Measurements from ENCODE around the gene COL5A1. TPM values are rescaled to one million over a fixed set of nuclear protein-coding genes. Genes with fewer than 3 reads are reported as not detected.
A peak's percentile ranks its signal among the peaks of the same experiment; 100 is the strongest.

COL5A1 gene
- total and polyA plus RNA-seq, 4 donors, result 12.2 to 169 (median 65.4) TPM

- ATAC-seq (ENCODE audit: insufficient read depth, low FRiP score), result no peak
- no peak overlapping the region for H3K4me3 ChIP-seq
- DNase-seq, result no peak
- peaks cover 0 to 9% (median 0%) of the 10 kb centered on the region in 5 donors for H3K4me1 ChIP-seq (ENCODE audit: control insufficient read depth in 5 of 5, insufficient read depth in 5 of 5, low read length in 5 of 5)
- H3K27me3 ChIP-seq (ENCODE audit: control insufficient read depth in 3 of 3, insufficient read depth in 3 of 3, low read length in 2 of 3), result no peaks in the 10 kb centered on the region
- H3K36me3 ChIP-seq (ENCODE audit: control insufficient read depth in 4 of 4, insufficient read depth in 4 of 4, low read length in 4 of 4), result no peaks in the 10 kb centered on the region
- WGBS, 2 donors, result 97% methylated on average over 3 of the region's 3 CpGs
- H3K9ac ChIP-seq (ENCODE audit: insufficient read depth in 1 of 2, low read length in 2 of 2), result no peak overlapping the region
- H3K9me3 ChIP-seq (ENCODE audit: control insufficient read depth in 4 of 4, insufficient read depth in 3 of 4, low read length in 3 of 4), result peaks cover 0 to 4% (median under 1%) of the 10 kb centered on the region in 4 donors
- no peak overlapping the region for H3K27ac ChIP-seq (ENCODE audit: low read depth in 1 of 2, low read length in 1 of 2)
- TF ChIP-seq, protein P1, sequence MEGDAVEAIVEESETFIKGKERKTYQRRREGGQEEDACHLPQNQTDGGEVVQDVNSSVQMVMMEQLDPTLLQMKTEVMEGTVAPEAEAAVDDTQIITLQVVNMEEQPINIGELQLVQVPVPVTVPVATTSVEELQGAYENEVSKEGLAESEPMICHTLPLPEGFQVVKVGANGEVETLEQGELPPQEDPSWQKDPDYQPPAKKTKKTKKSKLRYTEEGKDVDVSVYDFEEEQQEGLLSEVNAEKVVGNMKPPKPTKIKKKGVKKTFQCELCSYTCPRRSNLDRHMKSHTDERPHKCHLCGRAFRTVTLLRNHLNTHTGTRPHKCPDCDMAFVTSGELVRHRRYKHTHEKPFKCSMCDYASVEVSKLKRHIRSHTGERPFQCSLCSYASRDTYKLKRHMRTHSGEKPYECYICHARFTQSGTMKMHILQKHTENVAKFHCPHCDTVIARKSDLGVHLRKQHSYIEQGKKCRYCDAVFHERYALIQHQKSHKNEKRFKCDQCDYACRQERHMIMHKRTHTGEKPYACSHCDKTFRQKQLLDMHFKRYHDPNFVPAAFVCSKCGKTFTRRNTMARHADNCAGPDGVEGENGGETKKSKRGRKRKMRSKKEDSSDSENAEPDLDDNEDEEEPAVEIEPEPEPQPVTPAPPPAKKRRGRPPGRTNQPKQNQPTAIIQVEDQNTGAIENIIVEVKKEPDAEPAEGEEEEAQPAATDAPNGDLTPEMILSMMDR (IDR thresholded peaks at IDR 0.05; ENCODE audit: control extremely low read depth, extremely low read depth), result no peak
Observed at GRCh38 chr9:134614256-134614655, 27.3 kb upstream of the COL5A1 start.

DNA sequence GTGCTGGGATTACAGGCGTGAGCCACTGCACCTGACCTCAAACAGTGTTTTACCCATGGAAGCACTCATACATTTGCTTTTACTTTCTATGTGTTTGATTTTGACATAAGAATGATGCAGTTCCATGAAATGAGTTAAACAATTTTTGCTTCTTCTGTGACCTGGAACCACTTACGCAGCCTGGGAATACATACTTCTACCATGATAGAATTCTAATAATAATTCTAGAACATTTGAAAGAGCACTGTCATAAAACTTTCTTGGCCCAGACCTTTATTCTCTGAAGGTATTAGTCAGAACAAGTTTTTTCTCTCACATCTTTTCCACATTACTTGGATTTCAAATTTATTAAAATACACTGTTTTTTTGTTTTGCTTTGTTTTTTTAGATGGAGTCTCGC lies 25.3 kb upstream of the COL5A1 start:
- Histone ChIP-seq H3K4me3 (no peak overlapping the region), H3K4me1 (ENCODE audit: control insufficient read depth in 5 of 5, insufficient read depth in 5 of 5, low read length in 5 of 5) (peaks cover 0 to 9% (median 0%) of the 10 kb centered on the region in 5 donors), H3K27me3 (ENCODE audit: control insufficient read depth in 3 of 3, insufficient read depth in 3 of 3, low read length in 2 of 3) (no peaks in the 10 kb centered on the region), H3K9me3 (ENCODE audit: control insufficient read depth in 4 of 4, insufficient read depth in 3 of 4, low read length in 3 of 4) (peaks cover 0 to 4% (median under 1%) of the 10 kb centered on the region in 4 donors), H3K27ac (ENCODE audit: low read depth in 1 of 2, low read length in 1 of 2) (no peak overlapping the region), H3K9ac (ENCODE audit: insufficient read depth in 1 of 2, low read length in 2 of 2) (no peak overlapping the region), H3K36me3 (ENCODE audit: control insufficient read depth in 4 of 4, insufficient read depth in 4 of 4, low read length in 4 of 4) (no peaks in the 10 kb centered on the region)
- TF ChIP-seq, protein P1 (IDR thresholded peaks at IDR 0.05; ENCODE audit: control extremely low read depth, extremely low read depth), result no peak
- DNase-seq, result no peak
- no peak for ATAC-seq (ENCODE audit: insufficient read depth, low FRiP score)
- WGBS, 2 donors, result 90 to 97% methylated on average over 3 of the region's 3 CpGs

GRCh38 chr9:134617246-134617645 lies 24.4 kb upstream of the COL5A1 start:
- no peak overlapping the region for H3K27ac ChIP-seq (ENCODE audit: low read depth in 1 of 2, low read length in 1 of 2)
- DNase-seq (peak in 1 of 3 donors; percentile 8), ATAC-seq (ENCODE audit: insufficient read depth, low FRiP score) (no peak)
- H3K36me3 ChIP-seq (ENCODE audit: control insufficient read depth in 4 of 4, insufficient read depth in 4 of 4, low read length in 4 of 4), result no peaks in the 10 kb centered on the region
- H3K4me1 ChIP-seq (ENCODE audit: control insufficient read depth in 5 of 5, insufficient read depth in 5 of 5, low read length in 5 of 5), result peaks cover 0 to 9% (median 0%) of the 10 kb centered on the region in 5 donors
- no peak overlapping the region for H3K4me3 ChIP-seq
- no peak overlapping the region for H3K9ac ChIP-seq (ENCODE audit: insufficient read depth in 1 of 2, low read length in 2 of 2)
- peaks cover 0 to 4% (median 0%) of the 10 kb centered on the region in 4 donors for H3K9me3 ChIP-seq (ENCODE audit: control insufficient read depth in 4 of 4, insufficient read depth in 3 of 4, low read length in 3 of 4)
- WGBS, 2 donors, result 92 to 93% methylated on average over 8 of the region's 8 CpGs
- TF ChIP-seq, protein P1 (IDR thresholded peaks at IDR 0.05; ENCODE audit: control extremely low read depth, extremely low read depth), result no peak
- H3K27me3 ChIP-seq (ENCODE audit: control insufficient read depth in 3 of 3, insufficient read depth in 3 of 3, low read length in 2 of 3), result peaks cover 0 to 5% (median 0%) of the 10 kb centered on the region in 3 donors

DNA sequence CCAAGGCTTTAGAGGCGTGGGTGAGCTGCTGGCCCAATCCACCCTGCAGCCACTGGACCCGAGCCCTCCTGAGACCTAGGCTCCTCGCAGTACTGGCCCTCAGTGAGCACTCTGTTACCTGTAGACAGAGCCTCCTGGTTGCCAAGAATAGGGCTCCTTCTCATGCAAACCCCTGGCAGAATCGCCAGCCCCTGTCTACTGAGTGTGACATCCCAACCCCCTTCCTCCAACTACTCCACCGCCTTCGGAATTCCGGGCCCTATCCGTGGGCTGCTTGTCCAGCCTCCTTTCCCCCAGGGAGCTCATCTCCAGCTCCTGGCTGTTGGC lies 23.8 kb upstream of the COL5A1 start:
- Histone ChIP-seq H3K4me1 (ENCODE audit: control insufficient read depth in 5 of 5, insufficient read depth in 5 of 5, low read length in 5 of 5) (peaks cover 0 to 9% (median 0%) of the 10 kb centered on the region in 5 donors), H3K9me3 (ENCODE audit: control insufficient read depth in 4 of 4, insufficient read depth in 3 of 4, low read length in 3 of 4) (peaks cover 0 to under 1% (median 0%) of the 10 kb centered on the region in 4 donors), H3K27me3 (ENCODE audit: control insufficient read depth in 3 of 3, insufficient read depth in 3 of 3, low read length in 2 of 3) (peaks cover 0 to 5% (median 0%) of the 10 kb centered on the region in 3 donors), H3K4me3 (no peak overlapping the region), H3K36me3 (ENCODE audit: control insufficient read depth in 4 of 4, insufficient read depth in 4 of 4, low read length in 4 of 4) (no peaks in the 10 kb centered on the region), H3K27ac (ENCODE audit: low read depth in 1 of 2, low read length in 1 of 2) (no peak overlapping the region), H3K9ac (ENCODE audit: insufficient read depth in 1 of 2, low read length in 2 of 2) (no peak overlapping the region)
- no peak for ATAC-seq (ENCODE audit: insufficient read depth, low FRiP score)
- DNase-seq, result no peak
- TF ChIP-seq, protein P1 (IDR thresholded peaks at IDR 0.05; ENCODE audit: control extremely low read depth, extremely low read depth), result no peak
- 74 to 91% methylated on average over 8 of the region's 8 CpGs for WGBS, 2 donors

Measured in lung (tissue), 12 donors.